Endothelial cell of umbilical vein (primary cell): ENCODE results near the gene SIRT5. TPM values are rescaled to one million over a fixed set of nuclear protein-coding genes. Genes with fewer than 3 reads are reported as not detected.

Experiments
- BruUV-seq: library from RNA; stranded (reverse); fragments of 400-500 nt; replicated peaks from 2 replicates; lab custom pipeline; 2021; lab: Mats Ljungman, UMichigan
- CTCF ChIA-PET: fragments of 300-600, 350-600 bp; sonication (Branson Sonifier 250); formaldehyde crosslinking; loops from one replicate; lab custom pipeline; 2021; ENCODE audit warnings: antibody characterized with exemption, inconsistent platforms; lab: Charles Lee
- POLR2A ChIA-PET: fragments of 300-600, 350-600 bp; sonication (Branson Sonifier 250); formaldehyde crosslinking; loops from one replicate; lab custom pipeline; 2021; ENCODE audit warnings: antibody characterized with exemption, inconsistent platforms; lab: Charles Lee
- DNase-seq: peaks from one replicate; pipeline ENCODE4 v3.0.0-alpha.2; 2011; ENCODE audit warnings: low read depth, low spot score
- FAIRE-seq: peaks from 2 replicates; lab custom pipeline; 2011; peaks lifted over from hg19 to GRCh38; lab: Jason Lieb, UNC
- H2AFZ ChIP-seq: 2 replicates; pipeline ENCODE4 v1.6.0; 2012; ENCODE audit warnings: low read depth, low read length, control low read depth, inconsistent platforms
- H3K27ac ChIP-seq: 2 replicates; pipeline ENCODE4 v1.5.1; 2011; ENCODE audit warnings: low read depth, mild to moderate bottlenecking, control low read depth, low read length, moderate library complexity; ENCODE audit not compliant: insufficient read depth
- H3K27me3 ChIP-seq, 2 experiments: 2 replicates each; pipeline versions ENCODE4 v1.6.0 to v1.6.1; 2011; ENCODE audit warnings: low read length in 2 of 2, mixed read lengths in 1 of 2; ENCODE audit not compliant: control insufficient read depth in 2 of 2, insufficient read depth in 2 of 2
- H3K36me3 ChIP-seq, 2 experiments: 2 replicates in 1 of 2; 3 replicates in 1 of 2; pipeline ENCODE4 v1.5.1; 2011; ENCODE audit warnings: low read length in 2 of 2, mild to moderate bottlenecking in 1 of 2, moderate library complexity in 1 of 2; ENCODE audit not compliant: control insufficient read depth in 2 of 2, insufficient read depth in 2 of 2; ENCODE audit errors: extremely low read depth in 1 of 2
- H3K4me1 ChIP-seq: 3 replicates; pipeline ENCODE4 v1.5.1; 2011; ENCODE audit warnings: mild to moderate bottlenecking, low read length; ENCODE audit not compliant: control insufficient read depth, insufficient read depth; ENCODE audit errors: extremely low read depth
- H3K4me2 ChIP-seq: 2 replicates; pipeline ENCODE4 v1.6.1; 2011; ENCODE audit warnings: low read length, control low read depth, mixed read lengths; ENCODE audit not compliant: insufficient read depth
- H3K4me3 ChIP-seq, 3 experiments: fragments of 200-600 bp in 1 of 3; sonication (generic), shearing (Covaris generic) in 1 of 3; replicated peaks in 1 of 3; 2 replicates each; pipeline ENCODE4 v1.5.1; 2011 to 2016; ENCODE audit warnings: control low read depth in 3 of 3, low read length in 3 of 3, mild to moderate bottlenecking in 2 of 3, inconsistent platforms in 1 of 3, low read depth in 1 of 3, moderate library complexity in 1 of 3; ENCODE audit not compliant: insufficient read depth in 1 of 3
- H3K79me2 ChIP-seq: 2 replicates; pipeline ENCODE4 v1.6.0; 2012; ENCODE audit warnings: low read length, inconsistent platforms; ENCODE audit not compliant: control insufficient read depth, insufficient read depth
- H3K9ac ChIP-seq: replicated peaks from 2 replicates; pipeline ENCODE3; 2011; ENCODE audit warnings: low read length, control low read depth; ENCODE audit not compliant: insufficient read depth; ENCODE audit errors: extremely low read depth
- H3K9me1 ChIP-seq: replicated peaks from 3 replicates; pipeline ENCODE4 v1.6.0; 2011; ENCODE audit warnings: mild to moderate bottlenecking, low read length; ENCODE audit not compliant: control insufficient read depth, insufficient read depth; ENCODE audit errors: extremely low read depth
- H3K9me3 ChIP-seq: replicated peaks from 2 replicates; pipeline ENCODE4 v1.5.1; 2012; ENCODE audit warnings: low read length, inconsistent platforms; ENCODE audit not compliant: control insufficient read depth, insufficient read depth
- H4K20me1 ChIP-seq: replicated peaks from 2 replicates; pipeline ENCODE3; 2011; ENCODE audit warnings: mild to moderate bottlenecking, low read length; ENCODE audit not compliant: control insufficient read depth, insufficient read depth; ENCODE audit errors: extremely low read depth
- EZH2 ChIP-seq: IDR thresholded peaks from 2 replicates; pipeline ENCODE4 v1.6.1; 2012; ENCODE audit warnings: borderline replicate concordance, low read depth, mild to moderate bottlenecking, moderate library complexity, low read length, inconsistent platforms; ENCODE audit not compliant: severe bottlenecking
- GATA2 ChIP-seq: IDR thresholded peaks from 2 replicates; pipeline ENCODE4 v1.7.0; 2011; ENCODE audit warnings: low read depth, mild to moderate bottlenecking, moderate library complexity, mixed read lengths, low read length; ENCODE audit not compliant: insufficient read length, insufficient read depth
- JUN ChIP-seq: IDR thresholded peaks from 2 replicates; pipeline ENCODE4 v1.6.1; 2011; ENCODE audit warnings: borderline replicate concordance, low read depth; ENCODE audit not compliant: insufficient read length, insufficient read depth
- MYC ChIP-seq: IDR thresholded peaks from one replicate; pipeline ENCODE4 v1.6.1; 2011; ENCODE audit warnings: mild to moderate bottlenecking, low read depth, low read length
- POLR2AphosphoS5 ChIP-seq: IDR thresholded peaks from 2 replicates; pipeline ENCODE4 v1.6.1; 2012; ENCODE audit warnings: low read depth, mild to moderate bottlenecking, control low read depth, low read length, moderate library complexity; ENCODE audit not compliant: insufficient read depth
- dilution Hi-C: fragments of 300-500 bp; cut with MboI; formaldehyde crosslinking; loops from one replicate; pipeline ENCODE4 v1.15.0; 2019; ENCODE audit warnings: low sequenced_read_pairs; ENCODE audit not compliant: extremely low pct_ligation_motif_present
- intact Hi-C: fragments of 100-400 bp; cut with micrococcal nuclease; formaldehyde crosslinking; loops from one replicate; pipeline ENCODE4 v1.10.0; 2022
- polyA plus RNA-seq, 4 experiments: library from polyadenylated mRNA; depleted of rRNA in 3 of 4; stranded (reverse) in 3 of 4; unstranded in 1 of 4; fragments of >200 nt; gene quantifications; 2 replicates each; pipeline versions ENCODE4 v1.2.1 to v1.2.3, GENCODE V29; 2011 to 2012; ENCODE audit warnings: missing spikeins in 1 of 4
- total RNA-seq: library from RNA; stranded (reverse); gene quantifications from 2 replicates; pipeline ENCODE4 v1.2.3, GENCODE V29; 2021

The SIRT5 gene
- total and polyA plus RNA-seq, 2 donors (not counting 3 experiments of a cell fraction or from before 2014, with no cell fraction given): 4.7 to 7.2 TPM

GRCh38 chr6:13528232-13528631 is 46.2 kb upstream of the SIRT5 start:
- Histone ChIP-seq H3K9me1 (no peaks in the 10 kb centered on the region), H3K27me3 (no peaks in the 10 kb centered on the region), H2AFZ (no peak overlapping the region), H3K4me1 (peaks cover 27% of the 10 kb centered on the region), H4K20me1 (no peaks in the 10 kb centered on the region), H3K9ac (no peak overlapping the region), H3K4me2 (no peak overlapping the region), H3K27ac (no peak overlapping the region), H3K9me3 (no peaks in the 10 kb centered on the region), H3K79me2 (no peaks in the 10 kb centered on the region), H3K4me3 (no peak overlapping the region), H3K36me3 (no peaks in the 10 kb centered on the region)
- no peak for TF ChIP-seq EZH2
- TF ChIP-seq MYC: no peak
- no peak for TF ChIP-seq GATA2
- TF ChIP-seq JUN: no peak
- FAIRE-seq (no peak), DNase-seq (peak; percentile 55)
- intact Hi-C loops: loop anchor here (2.0 kb wide), 1 partner anchor 87 kb away; the partner anchor contains the start of gene NOL7
- dilution Hi-C loops: no loop called here
- no TSS peak for BruUV-seq
- CTCF ChIA-PET: interaction anchor here (0.6 to 1.0 kb wide), 3 partner anchors 9 to 45 kb away, joined by 3 to 6 read pairs (median 5); partner anchors contain the start of gene GFOD1
- POLR2A ChIA-PET: no interaction called here

- intact Hi-C loops: loop anchor here (2.0 kb wide), 1 partner anchor 86 kb away; the partner anchor contains the start of gene NOL7
- no peaks in the 10 kb centered on the region for H3K36me3 ChIP-seq
- no peaks in the 10 kb centered on the region for H3K9me3 ChIP-seq
- DNase-seq (peak; percentile 21), FAIRE-seq (no peak)
- no peaks in the 10 kb centered on the region for H3K9me1 ChIP-seq
- CTCF ChIA-PET: interaction anchor here (0.6 to 1.0 kb wide), 3 partner anchors 9 to 45 kb away, joined by 3 to 6 read pairs (median 5); partner anchors contain the start of gene GFOD1
- peaks cover 26% of the 10 kb centered on the region for H3K4me1 ChIP-seq
- TF ChIP-seq EZH2 (no peak), POLR2AphosphoS5 (no peak)
- no peaks in the 10 kb centered on the region for H3K27me3 ChIP-seq
- peak overlapping the region; percentile 59 for H2AFZ ChIP-seq
- no peak overlapping the region for H3K9ac ChIP-seq
- POLR2A ChIA-PET: no interaction called here
- no TSS peak for BruUV-seq
- no peak overlapping the region for H3K27ac ChIP-seq
- no peaks in the 10 kb centered on the region for H3K79me2 ChIP-seq
- dilution Hi-C loops: no loop called here
- H4K20me1 ChIP-seq: no peaks in the 10 kb centered on the region
- H3K4me3 ChIP-seq: no peak overlapping the region
- H3K4me2 ChIP-seq: no peak overlapping the region
These were observed 45.5 kb upstream of the SIRT5 start for GRCh38 chr6:13528777-13529343.
